ENCODE data around the gene RARG. TPM values are rescaled to one million over a fixed set of nuclear protein-coding genes. Genes with fewer than 3 reads are reported as not detected.
A peak's percentile ranks its signal among the peaks of the same experiment; 100 is the strongest.

The RARG gene
- total and polyA plus RNA-seq, 9 donors: 17.5 to 44.5 (median 30.0) TPM

GRCh38 chr12:53192531-53193021 is 39.4 kb downstream of the RARG start:
- Histone ChIP-seq H3K4me1 (ENCODE audit: control insufficient read depth, insufficient read depth, low read length) (peaks cover 3% of the 10 kb centered on the region), H3K36me3 (ENCODE audit: control insufficient read depth, insufficient read depth, low read length) (peaks cover 29% of the 10 kb centered on the region), H3K27me3 (ENCODE audit: control insufficient read depth, insufficient read depth, low read length) (peaks cover 6% of the 10 kb centered on the region), H3K27ac (ENCODE audit: low read length) (no peak overlapping the region), H3K9me3 (replicated peaks; ENCODE audit: control insufficient read depth, low read depth, low read length) (no peaks in the 10 kb centered on the region), H3K4me3 (ENCODE audit: low read length) (no peak overlapping the region)
- DNase-seq: no peak
- 94% methylated on average over 14 of the region's 14 CpGs for WGBS (ENCODE audit: insufficient coverage)

GRCh38 chr12:53191885-53192530 is 40.0 kb downstream of the RARG start:
- no peak for DNase-seq
- H3K27me3 ChIP-seq (ENCODE audit: control insufficient read depth, insufficient read depth, low read length): peaks cover 2% of the 10 kb centered on the region
- H3K9me3 ChIP-seq (replicated peaks; ENCODE audit: control insufficient read depth, low read depth, low read length): no peaks in the 10 kb centered on the region
- H3K27ac ChIP-seq (ENCODE audit: low read length): no peak overlapping the region
- no peak overlapping the region for H3K4me3 ChIP-seq (ENCODE audit: low read length)
- 88% methylated on average over 14 of the region's 14 CpGs for WGBS (ENCODE audit: insufficient coverage)
- H3K4me1 ChIP-seq (ENCODE audit: control insufficient read depth, insufficient read depth, low read length): no peaks in the 10 kb centered on the region
- H3K36me3 ChIP-seq (ENCODE audit: control insufficient read depth, insufficient read depth, low read length): peaks cover 35% of the 10 kb centered on the region

- Histone ChIP-seq H3K27ac (ENCODE audit: low read length) (no peak overlapping the region), H3K36me3 (ENCODE audit: control insufficient read depth, insufficient read depth, low read length) (peaks cover 42% of the 10 kb centered on the region), H3K4me3 (ENCODE audit: low read length) (no peak overlapping the region), H3K4me1 (ENCODE audit: control insufficient read depth, insufficient read depth, low read length) (no peaks in the 10 kb centered on the region), H3K27me3 (ENCODE audit: control insufficient read depth, insufficient read depth, low read length) (peaks cover 2% of the 10 kb centered on the region), H3K9me3 (replicated peaks; ENCODE audit: control insufficient read depth, low read depth, low read length) (no peaks in the 10 kb centered on the region)
- DNase-seq: no peak
- WGBS (ENCODE audit: insufficient coverage): 72% methylated on average over 5 of the region's 11 CpGs
Measured at GRCh38 chr12:53191096-53191884, 40.7 kb downstream of the RARG start.

GRCh38 chr12:53190108-53190729 is 41.8 kb downstream of the RARG start:
- Histone ChIP-seq H3K4me3 (ENCODE audit: low read length) (no peak overlapping the region), H3K27me3 (ENCODE audit: control insufficient read depth, insufficient read depth, low read length) (no peaks in the 10 kb centered on the region), H3K9me3 (replicated peaks; ENCODE audit: control insufficient read depth, low read depth, low read length) (no peaks in the 10 kb centered on the region), H3K4me1 (ENCODE audit: control insufficient read depth, insufficient read depth, low read length) (no peaks in the 10 kb centered on the region), H3K27ac (ENCODE audit: low read length) (no peak overlapping the region), H3K36me3 (ENCODE audit: control insufficient read depth, insufficient read depth, low read length) (peaks cover 52% of the 10 kb centered on the region)
- 31% methylated on average over 9 of the region's 14 CpGs for WGBS (ENCODE audit: insufficient coverage)
- peak; percentile 50 for DNase-seq

- WGBS (ENCODE audit: insufficient coverage): 85% methylated on average over 10 of the region's 15 CpGs
- Histone ChIP-seq H3K27me3 (ENCODE audit: control insufficient read depth, insufficient read depth, low read length) (no peaks in the 10 kb centered on the region), H3K9me3 (replicated peaks; ENCODE audit: control insufficient read depth, low read depth, low read length) (no peaks in the 10 kb centered on the region), H3K36me3 (ENCODE audit: control insufficient read depth, insufficient read depth, low read length) (peaks cover 74% of the 10 kb centered on the region), H3K27ac (ENCODE audit: low read length) (no peak overlapping the region), H3K4me1 (ENCODE audit: control insufficient read depth, insufficient read depth, low read length) (peaks cover 6% of the 10 kb centered on the region), H3K4me3 (ENCODE audit: low read length) (no peak overlapping the region)
- no peak for DNase-seq
Measured at GRCh38 chr12:53187145-53187899, 44.7 kb downstream of the RARG start.

GRCh38 chr12:53186745-53187144 is 45.3 kb downstream of the RARG start:
- Histone ChIP-seq H3K27me3 (ENCODE audit: control insufficient read depth, insufficient read depth, low read length) (no peaks in the 10 kb centered on the region), H3K9me3 (replicated peaks; ENCODE audit: control insufficient read depth, low read depth, low read length) (no peaks in the 10 kb centered on the region), H3K4me3 (ENCODE audit: low read length) (no peak overlapping the region), H3K4me1 (ENCODE audit: control insufficient read depth, insufficient read depth, low read length) (peaks cover 12% of the 10 kb centered on the region), H3K36me3 (ENCODE audit: control insufficient read depth, insufficient read depth, low read length) (peaks cover 79% of the 10 kb centered on the region), H3K27ac (ENCODE audit: low read length) (no peak overlapping the region)
- no peak for DNase-seq
- WGBS (ENCODE audit: insufficient coverage): 68% methylated on average over 3 of the region's 4 CpGs

GRCh38 chr12:53185582-53186153 is 46.3 kb downstream of the RARG start:
- H3K27me3 ChIP-seq (ENCODE audit: control insufficient read depth, insufficient read depth, low read length): no peaks in the 10 kb centered on the region
- no peak overlapping the region for H3K27ac ChIP-seq (ENCODE audit: low read length)
- peaks cover 68% of the 10 kb centered on the region for H3K36me3 ChIP-seq (ENCODE audit: control insufficient read depth, insufficient read depth, low read length)
- no peaks in the 10 kb centered on the region for H3K9me3 ChIP-seq (replicated peaks; ENCODE audit: control insufficient read depth, low read depth, low read length)
- peaks cover 17% of the 10 kb centered on the region for H3K4me1 ChIP-seq (ENCODE audit: control insufficient read depth, insufficient read depth, low read length)
- no peak for DNase-seq
- H3K4me3 ChIP-seq (ENCODE audit: low read length): no peak overlapping the region
- no CpG with 5 or more reads among the region's 3 CpGs for WGBS (ENCODE audit: insufficient coverage)

GRCh38 chr12:53184828-53185227 is 47.2 kb downstream of the RARG start:
- Histone ChIP-seq H3K27me3 (ENCODE audit: control insufficient read depth, insufficient read depth, low read length) (no peaks in the 10 kb centered on the region), H3K36me3 (ENCODE audit: control insufficient read depth, insufficient read depth, low read length) (peaks cover 68% of the 10 kb centered on the region), H3K4me3 (ENCODE audit: low read length) (no peak overlapping the region), H3K4me1 (ENCODE audit: control insufficient read depth, insufficient read depth, low read length) (peaks cover 17% of the 10 kb centered on the region), H3K27ac (ENCODE audit: low read length) (no peak overlapping the region), H3K9me3 (replicated peaks; ENCODE audit: control insufficient read depth, low read depth, low read length) (no peaks in the 10 kb centered on the region)
- no peak for DNase-seq
- WGBS (ENCODE audit: insufficient coverage): 88% methylated on average over 6 of the region's 6 CpGs

- DNase-seq: peak; percentile 51
Measured at GRCh38 chr12:53182903-53183302, 49.1 kb downstream of the RARG start.

More at GRCh38 chr12:53182903-53183302, 49.1 kb downstream of the RARG start:
- H3K4me1 ChIP-seq (ENCODE audit: control insufficient read depth, insufficient read depth, low read length): peaks cover 20% of the 10 kb centered on the region
- no peaks in the 10 kb centered on the region for H3K9me3 ChIP-seq (replicated peaks; ENCODE audit: control insufficient read depth, low read depth, low read length)
- H3K4me3 ChIP-seq (ENCODE audit: low read length): no peak overlapping the region
- no CpG with 5 or more reads among the region's 2 CpGs for WGBS (ENCODE audit: insufficient coverage)
- no peaks in the 10 kb centered on the region for H3K27me3 ChIP-seq (ENCODE audit: control insufficient read depth, insufficient read depth, low read length)
- H3K36me3 ChIP-seq (ENCODE audit: control insufficient read depth, insufficient read depth, low read length): peaks cover 56% of the 10 kb centered on the region
- no peak overlapping the region for H3K27ac ChIP-seq (ENCODE audit: low read length)

Data from muscle of leg (tissue), 11 donors.